NB4 (cell line): ENCODE data around the gene ASIP.

Source experiments
- DNase-seq: peaks from one replicate; pipeline ENCODE4 v3.0.0; 2010; ENCODE audit warnings: low read depth
- H3K4me3 ChIP-seq: one replicate; pipeline ENCODE4 v1.5.1; 2011; ENCODE audit warnings: mild to moderate bottlenecking, low read depth, low read length, moderate library complexity
- MAX ChIP-seq: IDR thresholded peaks from 2 replicates; pipeline ENCODE4 v1.6.1; 2011; ENCODE audit warnings: low read depth, low read length
- MYC ChIP-seq: IDR thresholded peaks from 2 replicates; pipeline ENCODE4 v1.6.1; 2011; ENCODE audit warnings: low read depth, low read length
- POLR2A ChIP-seq: IDR thresholded peaks from 2 replicates; pipeline ENCODE4 v1.6.1; 2011; ENCODE audit warnings: mild to moderate bottlenecking; ENCODE audit not compliant: insufficient read length; ENCODE audit errors: extremely low read depth
- TF ChIP-seq, protein P1 (sequence below): IDR thresholded peaks from one replicate; pipeline ENCODE4 v1.5.1; 2012; ENCODE audit warnings: low read depth, low read length

ASIP gene

DNA sequence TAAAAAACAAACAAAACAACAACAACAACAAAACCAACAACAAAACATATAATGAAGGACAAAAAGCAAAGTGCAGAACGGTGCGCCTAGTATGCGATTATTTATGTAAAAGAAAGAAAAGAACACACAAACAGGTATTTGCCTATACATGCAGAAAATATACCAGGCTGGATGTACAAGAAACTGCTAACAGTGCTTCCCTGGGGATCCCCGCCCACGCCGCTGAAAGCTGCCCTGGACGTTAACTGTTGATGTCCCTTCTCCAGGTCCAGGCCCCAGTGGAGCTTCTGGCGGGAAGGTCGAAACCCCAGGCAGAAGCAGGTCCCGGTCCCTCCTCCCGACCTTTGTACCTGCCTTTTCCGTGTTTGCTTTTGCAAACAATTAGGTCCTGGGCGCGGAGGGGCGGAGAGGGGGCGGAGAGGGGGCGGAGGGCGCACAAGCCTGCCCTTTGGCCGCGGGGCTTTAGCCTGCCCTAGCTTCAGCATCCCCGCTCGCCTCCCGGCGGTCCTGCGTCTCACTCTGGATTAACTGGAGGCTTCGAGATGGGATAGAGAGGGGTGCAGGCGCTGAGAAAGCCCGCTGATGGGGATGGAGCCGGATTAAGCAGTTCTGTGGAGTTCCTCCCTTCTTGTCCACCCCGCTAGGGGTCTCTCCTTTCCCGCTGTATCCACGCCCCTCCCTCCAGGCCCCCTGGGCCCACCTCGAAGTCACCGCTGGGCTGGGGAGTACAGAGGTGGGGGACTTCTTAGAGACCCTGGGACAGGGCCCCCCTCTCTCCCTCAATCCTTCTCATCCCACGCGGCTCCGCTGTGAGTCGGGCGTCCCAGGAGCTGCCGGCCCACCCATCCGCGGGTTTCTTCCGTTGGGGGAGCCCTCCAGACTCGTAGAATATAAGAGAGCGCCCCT, 70.1 kb downstream of the ASIP start:
- H3K4me3 ChIP-seq, result no peak overlapping the region
- DNase-seq, result no peak
- TF ChIP-seq POLR2A (no peak), MYC (no peak), MAX (no peak)
- TF ChIP-seq, protein P1, sequence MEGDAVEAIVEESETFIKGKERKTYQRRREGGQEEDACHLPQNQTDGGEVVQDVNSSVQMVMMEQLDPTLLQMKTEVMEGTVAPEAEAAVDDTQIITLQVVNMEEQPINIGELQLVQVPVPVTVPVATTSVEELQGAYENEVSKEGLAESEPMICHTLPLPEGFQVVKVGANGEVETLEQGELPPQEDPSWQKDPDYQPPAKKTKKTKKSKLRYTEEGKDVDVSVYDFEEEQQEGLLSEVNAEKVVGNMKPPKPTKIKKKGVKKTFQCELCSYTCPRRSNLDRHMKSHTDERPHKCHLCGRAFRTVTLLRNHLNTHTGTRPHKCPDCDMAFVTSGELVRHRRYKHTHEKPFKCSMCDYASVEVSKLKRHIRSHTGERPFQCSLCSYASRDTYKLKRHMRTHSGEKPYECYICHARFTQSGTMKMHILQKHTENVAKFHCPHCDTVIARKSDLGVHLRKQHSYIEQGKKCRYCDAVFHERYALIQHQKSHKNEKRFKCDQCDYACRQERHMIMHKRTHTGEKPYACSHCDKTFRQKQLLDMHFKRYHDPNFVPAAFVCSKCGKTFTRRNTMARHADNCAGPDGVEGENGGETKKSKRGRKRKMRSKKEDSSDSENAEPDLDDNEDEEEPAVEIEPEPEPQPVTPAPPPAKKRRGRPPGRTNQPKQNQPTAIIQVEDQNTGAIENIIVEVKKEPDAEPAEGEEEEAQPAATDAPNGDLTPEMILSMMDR, result no peak

GRCh38 chr20:34312024-34312460, 70.8 kb downstream of the ASIP start:
- no peak overlapping the region for H3K4me3 ChIP-seq
- TF ChIP-seq, protein P1, result no peak
- TF ChIP-seq MAX (no peak), MYC (no peak), POLR2A (no peak)
- DNase-seq, result no peak

- TF ChIP-seq, protein P1, result peak; percentile 100
- no peak for TF ChIP-seq MAX
- 0 out of 2 replicates have a peak, but pooled peaks have one; percentile 20 for TF ChIP-seq MYC
- TF ChIP-seq POLR2A, result no peak
- no peak overlapping the region for H3K4me3 ChIP-seq
- DNase-seq, result peak; percentile 91
These were observed 71.5 kb downstream of the ASIP start for GRCh38 chr20:34312544-34313217.

DNA sequence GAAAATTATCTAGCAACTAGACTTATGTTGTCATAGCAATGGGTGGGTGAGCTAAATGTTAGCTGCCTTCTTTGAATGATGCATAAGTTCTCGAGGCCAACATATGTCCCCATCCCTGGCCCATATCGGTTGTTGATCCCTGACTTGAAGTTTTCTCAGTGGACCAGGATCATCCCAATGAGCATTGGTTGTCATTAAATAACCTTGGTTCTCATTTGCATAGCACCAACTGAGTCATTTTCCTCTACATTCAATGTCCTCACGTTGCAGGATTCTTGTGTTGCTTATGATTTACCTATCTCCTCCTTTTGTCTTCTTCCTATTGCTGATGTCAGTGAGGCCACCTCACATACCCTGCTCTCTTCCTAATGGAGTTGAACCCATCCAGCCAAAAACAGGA, 74.0 kb downstream of the ASIP start:
- H3K4me3 ChIP-seq, result no peak overlapping the region
- no peak for DNase-seq
- TF ChIP-seq MYC, result no peak
- TF ChIP-seq, protein P1, result no peak
- no peak for TF ChIP-seq POLR2A
- no peak for TF ChIP-seq MAX

- DNase-seq, result peak; percentile 86
- TF ChIP-seq MAX (peak; percentile 79), MYC (peak; percentile 68; the same call in 1 of the 2 replicates)
- TF ChIP-seq, protein P1, result no peak
- H3K4me3 ChIP-seq, result no peak overlapping the region
These were observed 75.1 kb downstream of the ASIP start for GRCh38 chr20:34316196-34316814.
